HEK293 (cell line): ENCODE data around the gene DYNLL1.

ENCODE experiments used
- EGR2 ChIP-seq: fragments of 450-650 bp; formaldehyde crosslinking; IDR thresholded peaks from 2 replicates; pipeline ENCODE4 v1.5.1; 2016; ENCODE audit warnings: low read depth, missing biosample characterization, missing genetic modification characterization
- FEZF1 ChIP-seq: fragments of 450-650 bp; formaldehyde crosslinking; IDR thresholded peaks from 2 replicates; pipeline ENCODE4 v1.5.1; 2016; ENCODE audit warnings: missing biosample characterization, missing genetic modification characterization
- GLI4 ChIP-seq: fragments of 450-650 bp; formaldehyde crosslinking; IDR thresholded peaks from 2 replicates; pipeline ENCODE4 v1.5.1; 2016; ENCODE audit warnings: missing biosample characterization, missing genetic modification characterization
- KLF8 ChIP-seq: fragments of 450-650 bp; formaldehyde crosslinking; IDR thresholded peaks from 2 replicates; pipeline ENCODE4 v1.5.1; 2016; ENCODE audit warnings: missing biosample characterization, missing genetic modification characterization
- KLF9 ChIP-seq: fragments of 450-650 bp; formaldehyde crosslinking; IDR thresholded peaks from 2 replicates; pipeline ENCODE4 v1.5.1; 2016; ENCODE audit warnings: missing biosample characterization, missing genetic modification characterization, low read depth
- MEIS1 ChIP-seq: sonication (generic); formaldehyde crosslinking; IDR thresholded peaks from 2 replicates; pipeline ENCODE4 v1.8.1; 2022; ENCODE audit warnings: missing genetic modification reagents, mild to moderate bottlenecking, borderline replicate concordance
- MYNN ChIP-seq: fragments of 450-650 bp; formaldehyde crosslinking; IDR thresholded peaks from 2 replicates; pipeline ENCODE4 v1.5.1; 2016; ENCODE audit warnings: missing biosample characterization, missing genetic modification characterization, borderline replicate concordance
- PBX3 ChIP-seq: sonication (generic); formaldehyde crosslinking; IDR thresholded peaks from 2 replicates; pipeline ENCODE4 v1.8.1; 2022; ENCODE audit warnings: mild to moderate bottlenecking, moderate library complexity, missing genetic modification reagents
- REPIN1 ChIP-seq: fragments of 450-650 bp; formaldehyde crosslinking; IDR thresholded peaks from 2 replicates; pipeline ENCODE4 v1.5.1; 2017; ENCODE audit warnings: missing biosample characterization, missing genetic modification characterization, low read depth
- SALL2 ChIP-seq: fragments of 450-650 bp; formaldehyde crosslinking; IDR thresholded peaks from 2 replicates; pipeline ENCODE4 v1.5.0; 2017; ENCODE audit warnings: missing biosample characterization, mild to moderate bottlenecking, missing genetic modification characterization, borderline replicate concordance
- SCRT1 ChIP-seq: fragments of 450-650 bp; formaldehyde crosslinking; IDR thresholded peaks from 2 replicates; pipeline ENCODE4 v1.5.1; 2016; ENCODE audit warnings: missing biosample characterization, missing genetic modification characterization, borderline replicate concordance
- SETDB1 ChIP-seq: IDR thresholded peaks from one replicate; pipeline ENCODE4 v1.6.1; 2017; ENCODE audit warnings: mild to moderate bottlenecking, low read length, moderate library complexity, mixed read lengths; ENCODE audit not compliant: insufficient read length
- WT1 ChIP-seq: fragments of 450-650 bp; formaldehyde crosslinking; IDR thresholded peaks from 2 replicates; pipeline ENCODE4 v1.5.1; 2016; ENCODE audit warnings: missing biosample characterization, missing genetic modification characterization
- ZBTB21 ChIP-seq: fragments of 450-650 bp; formaldehyde crosslinking; IDR thresholded peaks from 2 replicates; pipeline ENCODE4 v1.5.1; 2017; ENCODE audit warnings: missing biosample characterization, missing genetic modification characterization
- ZBTB49 ChIP-seq: fragments of 450-650 bp; formaldehyde crosslinking; IDR thresholded peaks from 2 replicates; pipeline ENCODE4 v1.5.1; 2016; ENCODE audit warnings: missing biosample characterization, missing genetic modification characterization, low read depth
- ZBTB6 ChIP-seq: fragments of 450-650 bp; formaldehyde crosslinking; IDR thresholded peaks from 2 replicates; pipeline ENCODE4 v1.5.1; 2017; ENCODE audit warnings: missing biosample characterization, missing genetic modification characterization
- ZBTB7A ChIP-seq: fragments of 450-650 bp; formaldehyde crosslinking; IDR thresholded peaks from 2 replicates; pipeline ENCODE4 v1.5.1; 2016; ENCODE audit warnings: low read depth, missing biosample characterization, missing genetic modification characterization
- ZFP3 ChIP-seq: fragments of 450-650 bp; formaldehyde crosslinking; IDR thresholded peaks from 2 replicates; pipeline ENCODE4 v1.5.1; 2016; ENCODE audit warnings: low read depth, missing biosample characterization, missing genetic modification characterization
- ZNF148 ChIP-seq: fragments of 450-650 bp; formaldehyde crosslinking; IDR thresholded peaks from 2 replicates; pipeline ENCODE4 v1.5.0; 2017; ENCODE audit warnings: missing biosample characterization, missing genetic modification characterization, borderline replicate concordance
- ZNF362 ChIP-seq: fragments of 450-650 bp; formaldehyde crosslinking; IDR thresholded peaks from 2 replicates; pipeline ENCODE4 v1.5.1; 2016; ENCODE audit warnings: missing biosample characterization, missing genetic modification characterization
- ZNF404 ChIP-seq: fragments of 450-650 bp; formaldehyde crosslinking; IDR thresholded peaks from 2 replicates; pipeline ENCODE4 v1.5.1; 2017; ENCODE audit warnings: missing biosample characterization, missing genetic modification characterization
- ZNF514 ChIP-seq: fragments of 450-650 bp; formaldehyde crosslinking; IDR thresholded peaks from 2 replicates; pipeline ENCODE4 v1.5.1; 2016; ENCODE audit warnings: missing biosample characterization, missing genetic modification characterization
- ZNF529 ChIP-seq: fragments of 450-650 bp; formaldehyde crosslinking; IDR thresholded peaks from 2 replicates; pipeline ENCODE4 v1.5.1; 2017; ENCODE audit warnings: missing genetic modification characterization, missing biosample characterization; ENCODE audit not compliant: insufficient replicate concordance
- ZNF530 ChIP-seq: fragments of 450-650 bp; formaldehyde crosslinking; IDR thresholded peaks from 2 replicates; pipeline ENCODE4 v1.5.1; 2016; ENCODE audit warnings: low read depth, missing biosample characterization, missing genetic modification characterization
- ZNF571 ChIP-seq: fragments of 450-650 bp; formaldehyde crosslinking; IDR thresholded peaks from 2 replicates; pipeline ENCODE4 v1.5.0; 2017; ENCODE audit warnings: missing biosample characterization, missing genetic modification characterization
- ZNF600 ChIP-seq: fragments of 450-650 bp; formaldehyde crosslinking; IDR thresholded peaks from 2 replicates; pipeline ENCODE4 v1.5.1; 2016; ENCODE audit warnings: missing biosample characterization, missing genetic modification characterization
- ZNF623 ChIP-seq: fragments of 450-650 bp; formaldehyde crosslinking; IDR thresholded peaks from 2 replicates; pipeline ENCODE4 v1.5.1; 2016; ENCODE audit warnings: missing biosample characterization, missing genetic modification characterization
- ZNF629 ChIP-seq: fragments of 450-650 bp; formaldehyde crosslinking; IDR thresholded peaks from 2 replicates; pipeline ENCODE4 v1.5.1; 2017; ENCODE audit warnings: missing biosample characterization, missing genetic modification characterization
- ZNF658 ChIP-seq: fragments of 450-650 bp; formaldehyde crosslinking; IDR thresholded peaks from 2 replicates; pipeline ENCODE4; 2016; ENCODE audit warnings: missing biosample characterization, missing genetic modification characterization
- ZNF660 ChIP-seq: fragments of 450-650 bp; IDR thresholded peaks from 2 replicates; pipeline ENCODE4 v1.5.1; 2018; ENCODE audit warnings: missing biosample characterization, mild to moderate bottlenecking, missing genetic modification characterization
- ZNF747 ChIP-seq: fragments of 450-650 bp; formaldehyde crosslinking; IDR thresholded peaks from 2 replicates; pipeline ENCODE4 v1.5.1; 2016; ENCODE audit warnings: missing biosample characterization, missing genetic modification characterization
- ZNF776 ChIP-seq: fragments of 450-650 bp; formaldehyde crosslinking; IDR thresholded peaks from 2 replicates; pipeline ENCODE4 v1.5.0; 2017; ENCODE audit warnings: missing biosample characterization, missing genetic modification characterization, borderline replicate concordance
- ZNF837 ChIP-seq: fragments of 450-650 bp; formaldehyde crosslinking; IDR thresholded peaks from 2 replicates; pipeline ENCODE4 v1.5.1; 2016; ENCODE audit warnings: missing biosample characterization, missing genetic modification characterization

DYNLL1 gene

DNA sequence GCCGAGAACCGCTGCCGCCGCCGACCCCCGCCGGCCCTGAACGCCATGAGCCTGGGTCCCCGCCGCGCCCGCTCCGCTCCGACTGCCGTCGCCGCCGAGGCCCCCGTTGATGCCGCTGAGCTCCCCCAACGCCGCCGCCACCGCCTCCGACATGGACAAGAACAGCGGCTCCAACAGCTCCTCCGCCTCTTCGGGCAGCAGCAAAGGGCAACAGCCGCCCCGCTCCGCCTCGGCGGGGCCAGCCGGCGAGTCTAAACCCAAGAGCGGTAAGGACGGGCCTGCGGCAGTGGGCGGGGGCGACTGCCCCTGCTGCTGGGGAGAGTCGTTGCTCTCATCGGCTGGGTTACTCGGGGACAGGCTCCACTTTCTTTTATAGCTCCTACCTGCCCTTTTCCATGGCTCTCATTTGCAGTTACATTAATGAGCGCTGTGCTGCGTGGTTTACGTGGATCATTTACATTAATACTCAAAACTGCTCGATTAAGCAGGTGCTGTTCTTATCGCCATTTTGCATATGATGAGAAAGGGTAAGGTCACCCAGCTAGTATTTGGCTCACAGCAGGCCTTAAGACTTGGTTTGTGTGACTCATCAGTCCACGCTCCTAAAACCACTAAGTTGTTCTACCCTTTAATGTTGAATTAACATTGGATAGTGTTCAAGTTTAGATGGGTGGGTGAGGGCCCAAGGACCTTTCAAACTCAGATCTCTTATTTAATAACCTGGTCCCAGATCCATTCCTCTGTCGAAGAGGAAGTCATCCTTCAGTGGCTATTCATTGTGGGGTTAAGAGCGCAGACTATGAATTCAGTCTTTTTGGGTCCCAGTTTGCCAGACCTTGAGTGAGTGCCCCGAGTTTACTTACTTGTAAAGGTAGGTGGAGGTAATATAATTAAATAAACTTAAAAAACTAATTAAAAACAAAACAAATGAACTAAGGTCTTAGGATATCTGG, 39.1 kb downstream of the DYNLL1 start (continued):
- TF ChIP-seq ZBTB6 (no peak), ZFP3 (tag by site-specific recombination) (no peak), REPIN1 (no peak), PBX3 (CRISPR knock-in tag) (no peak), ZNF529 (tag by site-specific recombination) (no peak), ZNF776 (tag by site-specific recombination) (no peak), ZNF658 (tag by site-specific recombination) (no peak), SALL2 (tag by site-specific recombination) (no peak), ZNF362 (tag by site-specific recombination) (no peak), ZBTB49 (tag by site-specific recombination) (no peak), KLF9 (peak; percentile 73), FEZF1 (tag by site-specific recombination) (0 out of 2 replicates have a peak, but pooled peaks have one; percentile 29), ZNF514 (no peak), ZNF530 (tag by site-specific recombination) (no peak), ZNF623 (no peak), ZNF600 (tag by site-specific recombination) (no peak), SETDB1 (no peak), SCRT1 (tag by site-specific recombination) (no peak), MYNN (no peak), KLF8 (tag by site-specific recombination) (no peak; the same call in 1 of the 2 replicates), EGR2 (tag by site-specific recombination) (peak; percentile 69), ZBTB7A (tag by site-specific recombination) (no peak), ZNF404 (no peak), MEIS1 (no peak), ZNF747 (tag by site-specific recombination) (no peak), ZNF837 (no peak), WT1 (no peak), ZNF571 (tag by site-specific recombination) (no peak), ZNF660 (tag by site-specific recombination) (peak; percentile 18), ZBTB21 (tag by site-specific recombination) (no peak; the same call in 1 of the 2 replicates), GLI4 (tag by site-specific recombination) (no peak), ZNF148 (tag by site-specific recombination) (no peak), ZNF629 (tag by site-specific recombination) (peak; percentile 53; the same call in 1 of the 2 replicates)
